ENCODE results near the gene ARHGAP28. TPM values are rescaled to one million over a fixed set of nuclear protein-coding genes. Genes with fewer than 3 reads are reported as not detected.

ARHGAP28 gene
- total RNA-seq, 2 donors from 2014 or later: 20.3 to 22.6 TPM

GRCh38 chr18:6744816-6745455 is 15.4 kb downstream of the ARHGAP28 start:
- intact Hi-C loops (cut with DNase I): no loop called here
- Histone ChIP-seq H3K27me3 (replicated peaks; ENCODE audit: insufficient read depth) (no peaks in the 10 kb centered on the region), H3K27ac (peak overlapping the region; percentile 47 to 63), H3K36me3 (no peaks in the 10 kb centered on the region), H3K9me3 (no peaks in the 10 kb centered on the region), H3K4me3 (no peak overlapping the region), H3K4me1 (replicated peaks) (peaks cover 4% of the 10 kb centered on the region)
- DNase-seq (ENCODE audit: low spot score): no peak
- TF ChIP-seq CTCF (IDR thresholded peaks at IDR 0.05) (no peak), POLR2AphosphoS5 (IDR thresholded peaks at IDR 0.05) (no peak), POLR2A (IDR thresholded peaks at IDR 0.05) (no peak)
- 98% methylated on average over 1 of the region's 1 CpG for WGBS

GRCh38 chr18:6745504-6746031 is 16.1 kb downstream of the ARHGAP28 start:
- no peak for TF ChIP-seq CTCF (IDR thresholded peaks at IDR 0.05)
- TF ChIP-seq POLR2A (IDR thresholded peaks at IDR 0.05): no peak
- TF ChIP-seq POLR2AphosphoS5 (IDR thresholded peaks at IDR 0.05): no peak
- H3K4me1 ChIP-seq (replicated peaks): peaks cover 4% of the 10 kb centered on the region
- H3K9me3 ChIP-seq: no peaks in the 10 kb centered on the region
- WGBS: 90% methylated on average over 5 of the region's 5 CpGs
- H3K27ac ChIP-seq: peak overlapping the region; percentile 47 to 63
- no peaks in the 10 kb centered on the region for H3K36me3 ChIP-seq
- DNase-seq (ENCODE audit: low spot score): no peak
- H3K4me3 ChIP-seq: no peak overlapping the region
- intact Hi-C loops (cut with DNase I): no loop called here
- no peaks in the 10 kb centered on the region for H3K27me3 ChIP-seq (replicated peaks; ENCODE audit: insufficient read depth)

- H3K9me3 ChIP-seq: no peaks in the 10 kb centered on the region
- WGBS: 88% methylated on average over 2 of the region's 2 CpGs
- no peaks in the 10 kb centered on the region for H3K27me3 ChIP-seq (replicated peaks; ENCODE audit: insufficient read depth)
- no peaks in the 10 kb centered on the region for H3K36me3 ChIP-seq
- intact Hi-C loops (cut with DNase I): no loop called here
- H3K27ac ChIP-seq: peak overlapping the region; percentile 63 to 67
- TF ChIP-seq POLR2A (IDR thresholded peaks at IDR 0.05): no peak
- no peak for TF ChIP-seq CTCF (IDR thresholded peaks at IDR 0.05)
- TF ChIP-seq POLR2AphosphoS5 (IDR thresholded peaks at IDR 0.05): no peak
- no peak overlapping the region for H3K4me3 ChIP-seq
- DNase-seq (ENCODE audit: low spot score): no peak
- H3K4me1 ChIP-seq (replicated peaks): no peaks in the 10 kb centered on the region
Observed at GRCh38 chr18:6746386-6746960, 17.0 kb downstream of the ARHGAP28 start.

- Histone ChIP-seq H3K4me3 (no peak overlapping the region), H3K27me3 (replicated peaks; ENCODE audit: insufficient read depth) (no peaks in the 10 kb centered on the region), H3K9me3 (no peaks in the 10 kb centered on the region), H3K36me3 (no peaks in the 10 kb centered on the region), H3K4me1 (replicated peaks) (no peaks in the 10 kb centered on the region), H3K27ac (no peak overlapping the region)
- TF ChIP-seq CTCF (IDR thresholded peaks at IDR 0.05) (no peak), POLR2A (IDR thresholded peaks at IDR 0.05) (no peak), POLR2AphosphoS5 (IDR thresholded peaks at IDR 0.05) (no peak)
- no peak for DNase-seq (ENCODE audit: low spot score)
- intact Hi-C loops (cut with DNase I): no loop called here
- WGBS: 27% methylated on average over 2 of the region's 2 CpGs
Observed at GRCh38 chr18:6747646-6748045, 18.1 kb downstream of the ARHGAP28 start.

GRCh38 chr18:6748241-6748640 is 18.7 kb downstream of the ARHGAP28 start:
- H3K27ac ChIP-seq: no peak overlapping the region
- no peak overlapping the region for H3K4me3 ChIP-seq
- 80% methylated on average over 2 of the region's 2 CpGs for WGBS
- H3K27me3 ChIP-seq (replicated peaks; ENCODE audit: insufficient read depth): no peaks in the 10 kb centered on the region
- intact Hi-C loops (cut with DNase I): no loop called here
- TF ChIP-seq POLR2A (IDR thresholded peaks at IDR 0.05) (no peak), CTCF (IDR thresholded peaks at IDR 0.05) (no peak), POLR2AphosphoS5 (IDR thresholded peaks at IDR 0.05) (no peak)
- no peak for DNase-seq (ENCODE audit: low spot score)
- no peaks in the 10 kb centered on the region for H3K4me1 ChIP-seq (replicated peaks)
- no peaks in the 10 kb centered on the region for H3K9me3 ChIP-seq
- no peaks in the 10 kb centered on the region for H3K36me3 ChIP-seq

Measured in prostate gland (tissue), 2 donors.